Measurements from ENCODE around the gene APBA2. TPM values are rescaled to one million over a fixed set of nuclear protein-coding genes. Genes with fewer than 3 reads are reported as not detected.

The APBA2 gene
- total and polyA plus RNA-seq, 2 of the 4 experiments (the other 2 are of a cell fraction) = 21.7 to 33.0 TPM

- POLR2A ChIA-PET (ENCODE audit: unreplicated experiment) = no interaction called here
- DNase-seq (no peak), ATAC-seq (ENCODE audit: low read depth) (no peak)
- Histone ChIP-seq H4K5ac (ENCODE audit: low read depth, low read length) (no peak overlapping the region), H4K8ac (ENCODE audit: low read depth in 2 of 2, low read length in 2 of 2) (no peak overlapping the region), H3K27me3 (ENCODE audit: control insufficient read depth, insufficient read depth, low read length) (peaks cover 34% of the 10 kb centered on the region), H2AK5ac (ENCODE audit: low read depth, low read length) (no peak overlapping the region), H2BK20ac (ENCODE audit: low read depth, low read length) (no peak overlapping the region), H3K36me3 (ENCODE audit: control insufficient read depth, insufficient read depth, low read length) (no peaks in the 10 kb centered on the region), H3K4me1 (ENCODE audit: control insufficient read depth, insufficient read depth, low read length) (no peaks in the 10 kb centered on the region), H2BK15ac (ENCODE audit: low read depth, low read length) (no peak overlapping the region), H3K56ac (ENCODE audit: extremely low read depth, insufficient read depth, low read length) (no peak overlapping the region), H2BK120ac (ENCODE audit: low read depth, low read length) (no peak overlapping the region), H2BK5ac (ENCODE audit: low read depth, low read length, poor library complexity, severe bottlenecking) (no peak overlapping the region), H3K9ac (ENCODE audit: low read depth, low read length) (no peak overlapping the region), H2AK9ac (replicated peaks; ENCODE audit: low read depth, low read length, poor library complexity) (no peak overlapping the region), H3K27ac (ENCODE audit: insufficient read depth, low read length) (no peak overlapping the region), H3K18ac (ENCODE audit: low read depth, low read length) (no peak overlapping the region), H3K4me2 (ENCODE audit: low read depth, low read length) (no peak overlapping the region), H3K4me3 (ENCODE audit: insufficient read depth, low read depth, low read length) (no peak overlapping the region), H3K79me1 (ENCODE audit: low read depth in 1 of 2, low read length in 2 of 2) (no peaks in the 10 kb centered on the region), H2AFZ (replicated peaks; ENCODE audit: low read length, poor library complexity) (no peak overlapping the region), H3K23ac (ENCODE audit: low read depth, low read length) (no peak overlapping the region), H3K9me3 (ENCODE audit: control insufficient read depth, insufficient read depth, low read length) (no peaks in the 10 kb centered on the region), H4K91ac (ENCODE audit: insufficient read depth, low read depth, low read length) (no peak overlapping the region), H4K20me1 (ENCODE audit: insufficient read depth, low read length) (no peaks in the 10 kb centered on the region), H3K4ac (ENCODE audit: low read depth, low read length) (no peak overlapping the region), H3K14ac (replicated peaks; ENCODE audit: low read depth, low read length) (no peak overlapping the region), H3K9me1 (ENCODE audit: insufficient read depth, low read length) (no peaks in the 10 kb centered on the region; the same call in 1 of the 2 replicates)
- intact Hi-C loops (cut with micrococcal nuclease) (loop anchor here (10.0 kb wide), 1 partner anchor 533 kb away; no protein-coding TSS in a partner anchor), dilution Hi-C loops (cut with HindIII; ENCODE audit: low sequenced_read_pairs, unreplicated experiment) (no loop called here), in situ Hi-C loops (cut with MboI; ENCODE audit: low sequenced_read_pairs) (loop anchor here (10.0 to 25.0 kb wide), 2 partner anchors 63 to 930 kb away; no protein-coding TSS in a partner anchor)
- BruUV-seq (replicated peaks) = no TSS peak
- CTCF ChIA-PET = interaction anchor here (0.6 kb wide), 1 partner anchor 18 kb away, joined by 3 read pairs; no protein-coding TSS in a partner anchor
- TF ChIP-seq BHLHE40 (IDR thresholded peaks at IDR 0.05; ENCODE audit: low read depth, low read length) = no peak
- no peak for TF ChIP-seq SMC3 (IDR thresholded peaks at IDR 0.05; ENCODE audit: low read depth, low read length)
- TF ChIP-seq RAD21 (IDR thresholded peaks at IDR 0.05; ENCODE audit: low read length) = no peak
- TF ChIP-seq MAFK (IDR thresholded peaks at IDR 0.05; ENCODE audit: low read depth, low read length) = no peak
- no peak for TF ChIP-seq CHD1 (IDR thresholded peaks at IDR 0.05; ENCODE audit: low read depth, low read length)
- TF ChIP-seq RCOR1 (IDR thresholded peaks at IDR 0.05; ENCODE audit: insufficient replicate concordance, low read length) = no peak
- no peak for TF ChIP-seq POLR2A (IDR thresholded peaks at IDR 0.05; ENCODE audit: low read depth, low read length)
- TF ChIP-seq NFE2L2 (IDR thresholded peaks at IDR 0.05; ENCODE audit: low read depth, low read length) = no peak
- TF ChIP-seq CEBPB (IDR thresholded peaks at IDR 0.05; ENCODE audit: low read depth, low read length) = no peak
- no peak for TF ChIP-seq RFX5 (IDR thresholded peaks at IDR 0.05; ENCODE audit: low read depth, low read length)
- TF ChIP-seq MXI1 (IDR thresholded peaks at IDR 0.05; ENCODE audit: borderline replicate concordance, low read depth, low read length) = no peak
- TF ChIP-seq FOS (IDR thresholded peaks at IDR 0.05; ENCODE audit: low read depth, low read length) = no peak
- WGBS, 2 experiments (ENCODE audit: extremely low coverage in 2 of 2, insufficient read length in 1 of 2) = 38% methylated on average over 11 of the region's 23 CpGs; no CpG with 5 or more reads in 1 of the 2 experiments
Observed at GRCh38 chr15:29131840-29132420, 246.2 kb downstream of the APBA2 start.
